Subcutaneous adipose tissue (tissue), 4 donors: ENCODE results near the gene EIPR1. TPM values are rescaled to one million over a fixed set of nuclear protein-coding genes. Genes with fewer than 3 reads are reported as not detected.

Experiments used
- CTCF ChIP-seq: fragments of 450-650 bp; IDR thresholded peaks from one replicate; pipeline ENCODE4 v1.5.1; 2016; ENCODE audit warnings: low read depth, mild to moderate bottlenecking, control low read depth, antibody characterized with exemption, moderate library complexity
- total RNA-seq, 4 donors: library from RNA; depleted of rRNA; stranded (reverse); fragments of >200 nt; gene quantifications; one replicate each; pipeline ENCODE4 v1.1.0, GENCODE V29; 2016

EIPR1 gene
- total RNA-seq, 4 donors from 2014 or later, result 13.9 to 27.6 (median 16.1) TPM

- no peak for TF ChIP-seq CTCF
Observed at GRCh38 chr2:3144856-3145255, 232.8 kb downstream of the EIPR1 start.

DNA sequence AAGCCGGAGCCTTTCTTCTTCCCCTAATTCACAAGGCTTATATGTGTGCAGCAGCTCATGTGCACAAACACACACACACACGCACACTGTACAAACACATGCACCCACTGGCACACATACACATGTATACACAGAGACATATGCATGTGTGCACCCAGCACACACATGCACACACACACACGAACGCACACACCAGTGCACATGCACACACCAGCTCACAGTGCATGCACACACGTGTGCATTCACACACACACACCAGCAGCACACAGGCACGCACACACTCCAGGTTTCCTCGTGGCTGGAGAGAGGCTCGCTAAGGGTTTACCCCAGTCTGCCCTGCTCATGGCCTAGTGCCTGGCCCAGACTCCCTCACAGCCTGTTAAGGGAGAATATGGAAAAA is 234.0 kb downstream of the EIPR1 start:
- TF ChIP-seq CTCF, result no peak

- no peak for TF ChIP-seq CTCF
Observed at GRCh38 chr2:3142961-3143571, 234.6 kb downstream of the EIPR1 start.

- no peak for TF ChIP-seq CTCF
Observed at GRCh38 chr2:3142210-3142609, 235.4 kb downstream of the EIPR1 start.

GRCh38 chr2:3141696-3142095 is 235.9 kb downstream of the EIPR1 start:
- no peak for TF ChIP-seq CTCF

DNA sequence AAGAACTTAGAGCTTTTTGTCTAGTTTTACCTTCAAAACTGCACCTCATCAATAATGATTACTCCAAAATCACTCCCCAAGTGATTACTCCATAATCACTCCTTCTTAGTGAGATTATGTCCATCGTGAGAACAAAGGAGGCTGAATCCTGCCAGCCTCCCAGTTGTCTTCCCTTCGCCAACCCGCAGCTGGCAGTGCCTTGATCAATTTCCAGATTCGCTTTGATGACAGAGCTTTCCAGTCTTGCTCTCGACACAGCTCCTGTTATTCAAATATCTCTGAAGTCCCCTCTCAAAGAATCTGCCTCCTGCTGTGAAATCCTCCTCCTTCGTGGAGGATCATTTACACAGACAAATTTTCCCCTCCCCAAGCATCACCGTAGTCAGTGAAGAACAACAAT is 237.7 kb downstream of the EIPR1 start:
- TF ChIP-seq CTCF, result no peak

Other genes starting within 250 kb of the EIPR1 start
- 10 to 100 TPM; 41.3 to 83.6 (median 52.0) TPM for gene TRAPPC12, start 1.9 kb upstream of the EIPR1 start, total RNA-seq
- 10 to 100 TPM; 40.6 to 92.4 (median 77.6) TPM for gene ADI1, start 141.7 kb upstream of the EIPR1 start, total RNA-seq
- gene RNASEH1, start 180.5 kb upstream of the EIPR1 start, total RNA-seq, result 10 to 100 TPM; 16.0 to 26.4 (median 21.4) TPM
- 1,000 to 10,000 TPM; 2,941 to 3,780 (median 3,507) TPM for gene RPS7, start 197.4 kb upstream of the EIPR1 start, total RNA-seq
- 1 to 10 TPM; 1.1 to 9.8 (median 2.3) TPM for gene COLEC11, start 217.3 kb upstream of the EIPR1 start, total RNA-seq